IPS DF 6.9 (cell line): Measurements from ENCODE around the gene RNLS.
"Not testable (repeated sequence)": the region's sequence is repeated elsewhere in the genome, so short reads cannot be mapped to it uniquely, and the experiment has no call there.

Experiments used
- DNase-seq: peaks from one replicate; pipeline ENCODE4 v3.0.0-alpha.2; 2013; ENCODE audit warnings: low read depth, low spot score
- H3K27ac ChIP-seq: one replicate; pipeline ENCODE4 v1.5.1; 2013; ENCODE audit warnings: low read length, control low read depth
- H3K27me3 ChIP-seq: 2 replicates; pipeline ENCODE4 v1.6.1; 2013; ENCODE audit warnings: mild to moderate bottlenecking, low read length; ENCODE audit not compliant: control insufficient read depth, insufficient read depth
- H3K36me3 ChIP-seq: 2 replicates; pipeline ENCODE4 v1.6.1; 2013; ENCODE audit warnings: low read length; ENCODE audit not compliant: control insufficient read depth, insufficient read depth
- H3K4me1 ChIP-seq: 2 replicates; pipeline ENCODE4 v1.6.1; 2013; ENCODE audit warnings: low read length; ENCODE audit not compliant: control insufficient read depth, insufficient read depth
- H3K4me3 ChIP-seq: 2 replicates; pipeline ENCODE4 v1.5.1; 2013; ENCODE audit warnings: mild to moderate bottlenecking, low read length
- H3K9me3 ChIP-seq: 2 replicates; pipeline ENCODE4 v1.6.1; 2013; ENCODE audit warnings: low read length, inconsistent platforms; ENCODE audit not compliant: control insufficient read depth, insufficient read depth
- WGBS: extraction: QIAGEN DNeasy Blood & Tissue Kit; methylation state at CpG from one replicate; pipeline ENCODE4 v1.1.7; 2013; ENCODE audit warnings: mixed read lengths, missing lambda C conversion rate; ENCODE audit not compliant: insufficient read length, insufficient coverage; 5-methylcytosine and 5-hydroxymethylcytosine counted together

Gene RNLS

GRCh38 chr10:88499569-88500470 is 83.3 kb downstream of the RNLS start:
- H3K4me3 ChIP-seq, result no peak overlapping the region
- no peaks in the 10 kb centered on the region for H3K9me3 ChIP-seq
- no peaks in the 10 kb centered on the region for H3K36me3 ChIP-seq
- WGBS, result no CpG with 5 or more reads among the region's 6 CpGs
- no peak for DNase-seq
- H3K27ac ChIP-seq, result no peak overlapping the region
- H3K4me1 ChIP-seq, result no peaks in the 10 kb centered on the region
- H3K27me3 ChIP-seq, result no peaks in the 10 kb centered on the region

GRCh38 chr10:88497913-88498312 is 85.2 kb downstream of the RNLS start:
- H3K27me3 ChIP-seq, result no peaks in the 10 kb centered on the region
- no peak overlapping the region for H3K27ac ChIP-seq
- no peak for DNase-seq
- WGBS, result no CpG with 5 or more reads among the region's 1 CpG
- H3K9me3 ChIP-seq, result no peaks in the 10 kb centered on the region
- no peaks in the 10 kb centered on the region for H3K4me1 ChIP-seq
- H3K36me3 ChIP-seq, result no peaks in the 10 kb centered on the region
- no peak overlapping the region for H3K4me3 ChIP-seq

GRCh38 chr10:88494537-88494936 is 88.6 kb downstream of the RNLS start:
- Histone ChIP-seq H3K4me1 (no peaks in the 10 kb centered on the region), H3K36me3 (no peaks in the 10 kb centered on the region), H3K27ac (no peak overlapping the region), H3K4me3 (no peak overlapping the region), H3K27me3 (no peaks in the 10 kb centered on the region), H3K9me3 (no peaks in the 10 kb centered on the region)
- DNase-seq, result no peak

- no peak for DNase-seq
- H3K36me3 ChIP-seq, result no peaks in the 10 kb centered on the region
- H3K4me1 ChIP-seq, result no peaks in the 10 kb centered on the region
- no peaks in the 10 kb centered on the region for H3K27me3 ChIP-seq
- WGBS, result no CpG with 5 or more reads among the region's 3 CpGs
- H3K4me3 ChIP-seq, result no peak overlapping the region
- H3K9me3 ChIP-seq, result no peaks in the 10 kb centered on the region
- H3K27ac ChIP-seq, result no peak overlapping the region
Observed at GRCh38 chr10:88493691-88494483, 89.2 kb downstream of the RNLS start.

GRCh38 chr10:88491314-88491713 is 91.8 kb downstream of the RNLS start:
- Histone ChIP-seq H3K4me3 (no peak overlapping the region), H3K4me1 (no peaks in the 10 kb centered on the region), H3K27ac (no peak overlapping the region), H3K27me3 (no peaks in the 10 kb centered on the region), H3K36me3 (no peaks in the 10 kb centered on the region), H3K9me3 (no peaks in the 10 kb centered on the region)
- no peak for DNase-seq
- WGBS, result no CpG with 5 or more reads among the region's 1 CpG

GRCh38 chr10:88490231-88490980 is 92.7 kb downstream of the RNLS start:
- no peak for DNase-seq
- H3K36me3 ChIP-seq, result no peaks in the 10 kb centered on the region
- no peaks in the 10 kb centered on the region for H3K27me3 ChIP-seq
- H3K27ac ChIP-seq, result no peak overlapping the region
- no peaks in the 10 kb centered on the region for H3K4me1 ChIP-seq
- H3K4me3 ChIP-seq, result no peak overlapping the region
- H3K9me3 ChIP-seq, result no peaks in the 10 kb centered on the region
- no CpG with 5 or more reads among the region's 4 CpGs for WGBS

- DNase-seq, result no peak
- H3K4me1 ChIP-seq, result no peaks in the 10 kb centered on the region
- H3K4me3 ChIP-seq, result no peak overlapping the region
- H3K36me3 ChIP-seq, result no peaks in the 10 kb centered on the region
- WGBS, result no CpG with 5 or more reads among the region's 1 CpG
- H3K27ac ChIP-seq, result no peak overlapping the region
- no peaks in the 10 kb centered on the region for H3K27me3 ChIP-seq
- no peaks in the 10 kb centered on the region for H3K9me3 ChIP-seq
Observed at GRCh38 chr10:88489107-88489506, 94.0 kb downstream of the RNLS start.

- H3K27ac ChIP-seq, H3K4me1 ChIP-seq, DNase-seq, H3K36me3 ChIP-seq, H3K27me3 ChIP-seq, H3K9me3 ChIP-seq, H3K4me3 ChIP-seq: not testable (repeated sequence)
- WGBS, result no CpG with 5 or more reads among the region's 2 CpGs
Observed at GRCh38 chr10:88486816-88487215, 96.3 kb downstream of the RNLS start.

- no CpG with 5 or more reads among the region's 2 CpGs for WGBS
- H3K36me3 ChIP-seq, result no peaks in the 10 kb centered on the region
- no peak for DNase-seq
- no peaks in the 10 kb centered on the region for H3K9me3 ChIP-seq
- H3K27me3 ChIP-seq, result no peaks in the 10 kb centered on the region
- H3K4me1 ChIP-seq, result no peaks in the 10 kb centered on the region
- H3K27ac ChIP-seq, result no peak overlapping the region
- H3K4me3 ChIP-seq, result no peak overlapping the region
Observed at GRCh38 chr10:88482220-88482619, 100.9 kb downstream of the RNLS start.

GRCh38 chr10:88478256-88478655 is 104.9 kb downstream of the RNLS start:
- H3K27me3 ChIP-seq, result no peaks in the 10 kb centered on the region
- no peaks in the 10 kb centered on the region for H3K36me3 ChIP-seq
- no CpG with 5 or more reads among the region's 2 CpGs for WGBS
- no peak for DNase-seq
- no peak overlapping the region for H3K27ac ChIP-seq
- no peaks in the 10 kb centered on the region for H3K4me1 ChIP-seq
- H3K9me3 ChIP-seq, result no peaks in the 10 kb centered on the region
- H3K4me3 ChIP-seq, result no peak overlapping the region
